ENCODE results near the gene DOCK3.
"Not testable (repeated sequence)": the region's sequence is repeated elsewhere in the genome, so short reads cannot be mapped to it uniquely, and the experiment has no call there.

DNA sequence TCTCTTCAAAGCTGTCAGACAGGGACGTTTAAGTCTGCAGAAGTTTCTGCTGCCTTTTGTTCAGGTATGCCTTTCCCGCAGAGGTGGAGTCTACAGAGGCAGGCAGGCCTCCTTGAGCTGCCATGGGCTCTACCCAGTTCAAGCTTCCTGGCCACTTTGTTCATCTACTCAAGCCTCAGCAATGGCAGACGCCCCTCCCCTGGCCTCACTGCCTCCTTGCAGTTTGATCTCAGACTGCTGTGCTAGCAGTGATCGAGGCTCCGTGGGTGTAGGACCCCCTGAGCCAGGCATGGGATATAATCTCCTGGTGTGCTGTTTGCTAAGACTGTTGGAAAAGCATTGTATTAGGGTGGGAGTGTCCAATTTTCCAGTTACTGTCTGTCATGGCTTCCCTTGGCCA, 247.3 kb downstream of the DOCK3 start:
- TF ChIP-seq, protein P1, sequence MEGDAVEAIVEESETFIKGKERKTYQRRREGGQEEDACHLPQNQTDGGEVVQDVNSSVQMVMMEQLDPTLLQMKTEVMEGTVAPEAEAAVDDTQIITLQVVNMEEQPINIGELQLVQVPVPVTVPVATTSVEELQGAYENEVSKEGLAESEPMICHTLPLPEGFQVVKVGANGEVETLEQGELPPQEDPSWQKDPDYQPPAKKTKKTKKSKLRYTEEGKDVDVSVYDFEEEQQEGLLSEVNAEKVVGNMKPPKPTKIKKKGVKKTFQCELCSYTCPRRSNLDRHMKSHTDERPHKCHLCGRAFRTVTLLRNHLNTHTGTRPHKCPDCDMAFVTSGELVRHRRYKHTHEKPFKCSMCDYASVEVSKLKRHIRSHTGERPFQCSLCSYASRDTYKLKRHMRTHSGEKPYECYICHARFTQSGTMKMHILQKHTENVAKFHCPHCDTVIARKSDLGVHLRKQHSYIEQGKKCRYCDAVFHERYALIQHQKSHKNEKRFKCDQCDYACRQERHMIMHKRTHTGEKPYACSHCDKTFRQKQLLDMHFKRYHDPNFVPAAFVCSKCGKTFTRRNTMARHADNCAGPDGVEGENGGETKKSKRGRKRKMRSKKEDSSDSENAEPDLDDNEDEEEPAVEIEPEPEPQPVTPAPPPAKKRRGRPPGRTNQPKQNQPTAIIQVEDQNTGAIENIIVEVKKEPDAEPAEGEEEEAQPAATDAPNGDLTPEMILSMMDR (conservative IDR thresholded peaks at IDR 0.05; ENCODE audit: low read depth, low read length), result not testable (repeated sequence)
- TF ChIP-seq EZH2 (IDR thresholded peaks at IDR 0.05; ENCODE audit: borderline replicate concordance, low read depth, low read length, poor library complexity, severe bottlenecking), result not testable (repeated sequence)
